Right kidney (tissue), 1 donor: Measurements from ENCODE around the gene BRSK1.

ENCODE experiments used
- DNase-seq: peaks from one replicate; pipeline ENCODE4 v3.0.0-alpha.2; 2016

Gene BRSK1

DNA sequence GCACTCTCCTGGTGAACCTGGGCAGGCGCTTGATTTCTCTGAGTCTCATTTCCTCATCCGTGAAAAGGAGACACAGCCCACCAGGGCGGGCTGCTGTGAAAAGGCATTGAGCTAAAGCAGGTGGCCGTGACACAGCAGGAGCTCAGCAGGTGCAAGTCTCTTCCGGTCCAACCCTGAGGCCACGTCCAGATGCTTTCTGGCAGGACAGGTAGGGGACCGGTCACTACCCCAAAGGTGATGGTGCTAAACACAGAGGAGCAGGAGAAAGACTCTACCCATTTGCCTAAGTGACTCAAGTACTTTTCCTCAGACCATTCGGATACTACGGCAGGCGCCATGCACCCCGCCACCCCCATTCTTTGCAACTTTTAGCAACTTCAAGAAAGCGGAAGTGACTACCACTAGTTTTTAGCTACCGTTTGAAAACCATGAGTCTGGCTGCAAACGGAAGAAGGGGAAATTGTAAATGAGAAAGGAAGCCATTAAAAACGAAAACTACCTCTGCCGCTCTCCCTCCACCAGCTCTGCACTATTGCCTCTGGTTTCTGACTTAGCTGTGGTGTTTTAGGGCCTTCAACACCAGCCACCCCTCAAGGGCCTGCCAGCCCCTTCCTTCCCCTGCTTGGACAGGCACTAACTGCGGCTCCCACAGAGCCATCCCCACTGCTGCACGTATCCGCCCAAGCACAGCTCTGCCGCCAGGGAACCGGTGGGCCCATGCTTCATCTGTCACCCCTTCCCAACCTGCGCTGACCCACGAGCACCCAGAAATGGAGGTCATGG is 29.8 kb upstream of the BRSK1 start:
- DNase-seq: no peak

DNA sequence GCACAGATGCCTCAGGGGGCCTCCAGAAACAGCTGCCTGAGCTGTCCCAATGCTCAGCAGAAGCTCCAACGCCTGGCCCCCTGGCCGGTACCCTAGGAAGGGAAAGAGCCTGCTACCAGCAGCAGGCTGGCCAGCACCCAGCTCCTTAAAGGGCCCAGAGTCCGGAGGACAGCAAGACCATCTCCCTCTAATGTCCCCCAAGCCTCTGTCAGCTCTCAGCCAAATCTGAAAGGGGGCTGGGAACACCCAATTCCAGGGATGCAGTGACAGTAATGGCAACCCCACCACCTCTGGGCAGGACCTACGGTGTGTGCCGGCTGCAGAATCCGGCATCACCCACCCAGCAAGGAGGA is 29.2 kb upstream of the BRSK1 start:
- no peak for DNase-seq

DNA sequence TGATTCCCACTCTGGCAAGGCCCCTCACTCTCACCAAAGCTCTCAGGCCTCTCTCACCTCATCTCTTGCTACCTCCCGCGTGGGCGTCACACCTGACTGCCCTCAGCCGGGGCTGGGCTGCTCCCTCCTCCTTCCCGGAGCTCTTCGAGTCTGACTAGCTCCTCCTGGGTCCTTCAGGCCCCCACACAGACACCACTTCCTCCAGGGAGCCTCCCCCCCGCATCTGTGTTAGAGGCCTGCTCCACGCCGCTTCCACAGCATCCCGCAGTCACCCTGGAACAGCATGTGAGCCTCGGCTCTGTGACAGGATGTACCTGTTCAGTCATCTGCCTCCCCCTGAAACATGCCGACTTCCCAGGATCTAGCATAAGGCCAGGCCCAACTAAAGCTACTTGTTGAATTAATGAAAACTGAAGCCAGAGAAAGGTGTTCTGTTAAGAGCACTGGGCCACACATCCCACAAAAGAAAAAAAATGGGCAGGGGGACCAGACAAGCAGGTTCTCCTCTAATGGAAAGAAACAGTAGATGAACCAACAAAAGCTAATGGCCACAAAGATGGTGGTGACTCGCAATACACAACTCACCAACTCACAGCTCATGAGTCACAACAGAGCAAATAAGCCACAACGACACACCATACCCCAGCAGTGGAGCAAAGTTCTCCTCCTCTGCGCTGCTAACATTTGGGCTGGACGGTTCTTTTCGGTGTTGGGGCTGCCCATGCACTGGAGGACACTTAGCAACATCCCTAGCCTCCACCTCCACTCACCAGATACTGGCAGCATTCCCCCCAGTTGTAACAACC is 28.0 kb upstream of the BRSK1 start:
- DNase-seq: no peak

DNA sequence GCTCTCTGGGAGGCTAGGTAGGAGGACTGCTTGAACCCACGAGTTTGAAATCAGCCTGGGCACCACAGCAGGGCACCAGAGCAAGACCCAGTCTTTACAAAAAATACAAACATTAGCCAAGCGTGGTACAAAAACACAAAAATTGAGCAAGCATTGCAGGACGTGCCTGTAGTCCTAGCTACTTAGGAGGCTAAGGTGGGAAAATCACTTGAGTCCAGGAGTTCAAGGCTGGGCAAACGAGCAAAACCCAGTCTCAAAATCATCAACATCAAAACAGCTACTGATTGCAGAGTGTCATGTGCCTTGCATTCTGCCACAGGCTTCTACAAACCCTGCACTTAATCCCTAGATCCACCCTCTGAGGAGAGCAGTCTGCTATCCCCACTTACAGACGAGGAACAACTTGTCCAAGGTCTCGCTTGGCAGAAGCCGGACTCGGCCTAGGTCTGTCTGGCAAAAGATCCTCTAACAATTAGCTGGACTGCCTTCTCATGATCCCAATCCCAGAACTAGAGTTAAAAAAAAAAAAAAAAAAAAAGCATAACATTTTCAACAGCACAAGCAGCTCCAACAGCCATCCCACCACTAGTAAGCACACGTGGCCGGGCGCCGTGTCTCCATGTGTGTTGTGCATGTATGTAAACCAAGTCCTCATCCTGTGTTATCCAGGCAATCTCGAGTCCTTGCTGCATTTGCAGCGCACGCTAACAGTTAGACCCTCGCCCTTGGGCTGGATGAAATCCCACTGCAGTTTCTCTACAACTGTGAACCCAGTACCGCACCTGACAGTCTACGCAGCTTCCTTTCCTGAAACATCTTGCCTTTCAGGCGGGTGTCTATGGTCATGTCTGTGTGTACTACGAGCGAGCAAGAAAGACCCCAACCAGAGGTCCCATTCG is 27.0 kb upstream of the BRSK1 start:
- DNase-seq: no peak

DNA sequence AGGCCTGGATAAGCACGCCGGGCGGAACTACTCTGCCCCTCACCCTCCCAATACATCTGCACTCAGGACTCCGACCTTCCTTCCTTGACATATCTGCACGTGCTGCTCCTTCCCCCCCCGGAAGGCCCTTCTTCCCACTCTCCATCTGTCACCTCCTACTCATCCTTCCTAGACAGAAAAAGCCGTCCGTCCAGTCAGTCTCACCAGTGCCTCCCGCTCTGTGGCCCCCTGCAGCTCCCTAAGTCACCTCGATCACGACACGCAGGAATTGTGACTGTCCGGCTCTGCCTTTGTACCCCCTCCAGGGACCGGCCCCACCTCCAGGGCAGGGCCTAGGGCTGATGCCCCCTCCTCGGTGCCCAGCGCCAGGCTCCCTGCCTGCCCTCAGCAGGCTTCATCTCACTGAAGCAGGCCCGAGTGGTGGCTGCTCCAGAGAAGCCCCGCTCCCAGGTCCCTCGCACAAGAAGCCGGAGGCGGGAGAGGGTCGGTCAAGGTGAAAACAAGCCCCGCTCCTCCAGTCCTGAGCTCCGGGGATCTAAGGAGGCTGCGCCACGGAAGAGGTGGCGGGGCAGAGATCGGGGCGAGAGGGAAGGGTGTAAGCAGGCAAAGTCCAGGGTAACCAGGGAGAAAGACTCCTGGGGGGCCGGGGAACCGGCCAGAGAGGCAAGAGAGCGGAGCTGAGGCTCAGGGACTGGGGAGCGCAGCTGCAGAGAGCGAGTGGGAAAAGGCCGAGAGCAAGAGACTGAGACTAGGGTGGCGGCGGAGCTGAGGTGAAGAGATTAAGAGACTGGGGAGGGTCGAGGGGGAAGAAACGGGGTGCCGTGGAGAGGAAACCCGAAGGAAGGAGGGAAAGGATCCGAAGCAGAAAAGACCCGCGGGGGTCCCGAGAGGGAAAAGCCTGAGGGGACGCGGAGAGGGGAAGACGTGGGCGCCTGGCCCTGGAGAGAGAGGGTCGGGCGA is 26.1 kb upstream of the BRSK1 start:
- DNase-seq: peak; percentile 50

DNA sequence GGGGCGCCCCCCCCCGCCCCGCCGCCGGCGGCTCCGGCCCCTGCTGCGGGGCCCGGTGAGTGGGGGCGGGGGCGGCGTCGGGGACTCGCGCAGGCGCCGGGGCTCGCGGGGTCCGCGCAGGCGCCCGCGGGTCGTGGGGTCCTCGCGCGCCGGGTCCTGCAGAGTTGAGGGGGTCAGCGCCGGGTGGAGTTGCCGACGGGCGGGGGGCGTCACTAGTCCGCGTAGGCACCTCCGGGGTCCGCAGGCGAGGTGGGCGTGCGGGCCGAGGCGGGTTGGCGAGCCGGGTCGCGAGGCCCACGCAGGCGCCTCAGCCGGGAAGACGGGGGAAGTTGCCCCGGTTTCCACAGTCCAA is 25.3 kb upstream of the BRSK1 start:
- DNase-seq: no peak

DNA sequence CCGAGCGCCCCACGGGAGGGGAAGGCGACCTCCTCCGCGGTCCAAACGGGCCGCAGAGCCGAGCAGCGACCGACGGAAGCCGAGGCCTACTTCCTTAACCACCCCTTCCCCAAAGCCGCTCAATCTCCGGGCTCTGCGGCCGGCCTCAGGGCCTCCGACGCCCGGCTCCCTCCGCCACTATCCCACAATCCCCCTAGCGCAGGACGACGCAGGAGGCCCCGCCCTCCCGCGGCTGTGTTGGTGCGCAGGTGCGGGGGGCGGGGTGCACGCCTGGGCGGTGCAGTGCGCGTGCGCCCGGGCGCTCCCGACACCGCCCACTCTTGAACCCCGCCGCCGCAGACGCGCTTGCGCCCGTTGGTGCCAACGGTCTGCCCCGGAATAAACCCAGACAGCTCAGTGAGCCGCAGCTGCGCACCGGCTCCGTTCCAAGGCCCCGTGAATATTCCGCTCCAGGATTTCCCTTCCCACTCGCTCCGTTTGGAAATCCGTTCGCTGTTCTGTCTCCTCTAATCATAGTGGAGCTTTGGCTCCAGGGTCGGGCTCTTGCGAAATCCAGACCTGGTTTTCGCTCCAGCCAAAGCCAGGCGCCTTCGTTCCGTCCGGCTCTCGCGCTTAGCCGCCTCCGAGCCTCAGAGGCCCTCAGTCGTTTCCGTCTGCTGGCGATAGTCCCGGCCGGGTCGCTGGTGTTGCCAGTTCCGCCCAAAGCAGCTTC is 24.8 kb upstream of the BRSK1 start, which contains the start of gene PPP6R1:
PPP6R1 (minus strand) TSS at position 190 of the 712 bp plus-strand sequence. CDS start 11,914 bp downstream, outside the sequence.
- peak; percentile 98 for DNase-seq

DNA sequence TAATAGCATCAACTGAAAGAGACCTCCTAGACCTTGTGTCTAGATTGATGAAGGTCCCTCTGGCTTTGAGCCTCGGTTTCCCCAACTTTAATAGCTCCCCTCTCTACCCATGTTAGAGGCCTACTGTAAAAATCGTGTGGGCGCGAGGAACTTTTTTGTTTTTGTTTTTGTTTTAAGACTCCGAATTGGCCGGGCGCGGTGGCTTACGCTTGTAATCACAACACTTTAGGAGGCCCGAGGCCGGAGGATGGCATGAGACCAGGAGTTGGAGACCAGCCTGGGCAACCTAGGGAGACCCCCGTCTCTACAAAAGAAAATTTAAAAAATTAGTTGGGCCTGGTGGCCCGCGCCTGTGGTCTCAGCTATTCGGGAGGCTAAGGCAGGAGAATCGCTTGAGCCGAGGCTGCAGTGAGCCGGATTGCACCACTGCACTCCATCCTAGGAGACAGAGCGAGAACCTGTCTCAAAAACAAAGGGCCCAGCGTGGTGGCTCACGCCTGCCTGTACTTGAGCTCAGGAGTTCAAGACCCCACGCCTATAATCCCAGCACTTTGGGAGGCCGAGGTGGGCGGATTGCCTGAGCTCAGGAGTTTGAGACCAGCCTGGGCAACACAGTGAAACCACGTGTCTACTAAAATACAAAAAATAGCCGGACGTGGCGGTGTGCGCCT is 24.1 kb upstream of the BRSK1 start:
- DNase-seq: no peak

DNA sequence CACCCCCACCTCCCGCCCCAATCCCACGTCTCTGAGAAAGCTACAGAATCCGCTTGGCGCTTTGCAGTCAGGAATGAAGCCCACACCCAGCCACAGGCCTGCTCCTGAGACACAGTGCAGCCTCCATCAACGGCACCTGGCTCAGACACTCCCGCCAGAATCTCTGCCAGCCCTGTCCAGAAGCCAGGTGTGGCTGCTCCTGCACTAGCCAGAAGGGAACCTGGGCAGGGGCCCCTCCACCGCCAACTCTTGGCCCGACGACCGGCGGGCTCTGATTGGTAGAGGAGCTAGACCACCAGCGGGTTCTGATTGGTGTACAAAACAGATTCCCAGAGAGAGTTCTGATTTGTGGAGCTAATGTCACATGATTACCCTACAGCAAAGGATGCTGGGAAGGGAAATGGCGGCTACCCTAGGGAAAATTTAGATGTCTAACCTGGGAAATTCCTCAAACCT is 22.1 kb upstream of the BRSK1 start:
- no peak for DNase-seq

DNA sequence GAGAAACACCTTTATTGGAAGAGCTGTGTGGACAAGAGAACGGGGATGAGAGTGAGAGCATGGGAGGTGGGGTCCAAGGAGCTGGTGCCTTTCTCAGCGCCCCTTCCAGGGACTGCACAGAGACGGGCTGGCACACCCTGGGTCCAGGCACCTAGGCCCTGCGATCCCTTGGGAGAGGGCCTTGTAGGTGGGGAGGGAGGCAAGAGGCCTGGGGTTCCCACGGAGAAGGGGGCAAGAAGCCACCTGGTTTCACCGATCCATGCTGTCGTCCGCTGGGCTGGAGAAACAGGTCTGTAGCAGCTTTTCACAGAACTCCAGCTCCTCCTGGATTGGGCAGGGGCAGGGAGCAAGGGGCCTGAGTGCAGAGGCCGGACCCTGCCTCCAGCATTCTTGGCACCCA is 21.4 kb upstream of the BRSK1 start:
- no peak for DNase-seq

DNA sequence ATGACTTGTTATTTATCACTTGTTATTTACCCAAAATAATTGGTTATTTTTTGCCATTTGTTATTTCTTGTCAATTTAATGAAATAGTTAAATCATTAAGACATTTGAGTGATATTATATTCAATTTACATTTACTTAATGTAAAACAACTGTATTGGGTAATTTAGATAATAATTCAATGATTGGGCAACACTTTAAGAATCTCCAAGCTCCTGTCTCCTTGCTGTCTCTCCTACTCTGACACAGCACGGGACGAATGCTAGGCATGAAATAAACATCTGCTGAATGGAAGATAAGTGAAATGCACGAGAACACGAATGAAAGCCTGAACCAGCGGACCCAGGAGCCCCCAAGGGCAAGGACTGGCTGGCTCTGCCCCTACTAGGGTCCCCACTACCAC is 19.3 kb upstream of the BRSK1 start:
- no peak for DNase-seq

DNA sequence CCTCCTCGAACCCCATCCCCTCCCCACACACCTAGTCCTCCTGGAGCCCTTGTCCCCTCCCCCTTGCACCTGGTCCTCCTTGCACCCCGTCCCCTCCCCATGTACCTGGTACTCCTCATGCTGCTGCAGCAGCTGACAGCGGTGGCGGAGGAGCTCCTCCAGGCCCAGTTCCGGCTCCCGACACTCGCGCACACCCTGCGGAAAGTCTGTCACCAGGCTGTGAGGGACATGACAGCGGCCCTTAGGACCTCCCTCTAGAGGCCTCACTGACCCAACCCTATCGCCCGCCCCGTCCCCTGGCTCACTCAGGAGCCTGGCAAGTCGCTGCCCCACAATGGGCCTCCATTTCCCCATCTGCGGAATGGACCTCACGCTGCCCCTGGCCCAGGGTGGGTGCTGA is 18.6 kb upstream of the BRSK1 start:
- no peak for DNase-seq

DNA sequence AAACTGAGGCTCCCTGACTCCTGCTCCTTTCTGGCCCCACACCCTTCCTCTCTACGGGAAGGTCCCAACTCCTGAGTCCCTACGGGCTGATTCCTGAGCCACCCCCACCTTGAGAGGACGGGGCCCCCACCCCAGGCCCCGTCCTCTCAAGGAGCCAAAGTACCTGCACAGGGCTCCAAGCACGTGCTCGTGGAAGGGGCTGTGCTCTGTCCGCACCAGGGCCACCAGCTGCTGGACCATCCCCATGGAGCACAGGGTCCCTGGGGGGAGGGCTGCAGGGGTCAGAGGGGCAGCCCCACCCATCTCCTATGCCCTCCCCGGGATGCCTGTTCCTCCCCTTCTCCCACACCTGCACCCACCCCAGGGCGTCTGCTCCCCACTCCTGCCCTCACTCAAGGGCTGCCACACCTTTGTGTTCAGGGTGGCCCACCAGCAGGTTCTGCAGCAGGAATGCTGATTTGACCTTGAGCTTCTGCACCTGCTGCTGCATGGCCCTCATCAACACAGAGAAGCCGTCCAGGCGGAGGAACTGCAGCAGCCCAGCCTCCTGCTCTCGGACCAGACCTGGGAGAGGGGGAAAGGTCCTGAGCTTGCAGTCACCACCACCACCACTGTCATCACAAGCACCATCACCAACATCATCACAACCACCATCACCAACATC is 17.9 kb upstream of the BRSK1 start:
- DNase-seq: no peak

DNA sequence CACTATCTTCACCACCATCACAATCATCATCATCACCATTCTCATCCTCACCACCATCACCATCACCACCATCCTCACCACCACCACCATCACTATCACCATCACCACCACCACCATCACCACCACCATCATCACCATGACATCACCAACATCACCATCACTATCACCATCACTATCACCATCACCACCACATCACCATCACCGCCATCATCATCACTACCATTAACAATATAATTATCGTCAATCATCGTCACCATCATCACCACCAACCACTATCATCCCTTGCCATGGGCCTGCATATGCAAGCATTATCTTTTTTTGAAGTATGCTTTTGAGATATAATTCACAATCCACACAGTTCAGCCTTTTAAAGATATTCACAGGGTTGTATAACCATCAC is 17.4 kb upstream of the BRSK1 start:
- no peak for DNase-seq

DNA sequence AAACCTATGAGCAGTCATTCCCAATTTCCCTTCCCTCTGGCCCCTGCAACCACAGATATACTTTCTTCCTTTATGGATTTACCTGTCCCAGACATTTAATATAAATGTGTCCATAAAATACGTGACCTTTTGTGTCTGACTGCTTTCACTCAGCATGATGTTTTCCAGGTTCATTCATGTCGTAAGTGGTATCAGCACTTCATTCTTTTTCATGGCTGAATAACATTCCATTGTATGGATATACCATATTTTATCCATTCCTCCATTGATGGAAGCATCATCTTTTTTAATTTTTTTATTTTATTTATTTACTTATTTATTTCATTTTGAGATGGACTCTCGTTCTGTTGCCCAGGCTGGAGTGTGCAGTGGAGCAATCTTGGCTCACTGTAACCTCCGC is 17.0 kb upstream of the BRSK1 start:
- no peak for DNase-seq

DNA sequence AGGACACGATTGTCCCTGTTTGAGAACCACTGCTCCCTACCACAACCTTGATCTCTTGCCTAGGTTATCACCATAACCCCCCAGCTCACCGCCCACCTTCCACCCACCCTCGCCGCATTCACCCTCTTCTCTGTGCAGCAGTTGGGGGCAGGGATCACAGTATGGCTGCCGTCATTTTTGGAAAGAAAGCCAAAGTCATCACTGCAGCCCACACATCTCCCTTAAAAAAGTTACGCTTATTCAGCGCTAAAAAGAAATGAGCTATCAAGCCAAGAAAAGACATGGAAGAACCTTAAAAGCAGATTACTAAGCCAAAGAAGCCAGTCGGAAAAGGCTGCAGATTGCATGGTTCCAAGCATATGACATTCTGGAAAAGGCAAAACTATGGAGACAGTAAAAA is 14.5 kb upstream of the BRSK1 start:
- no peak for DNase-seq

DNA sequence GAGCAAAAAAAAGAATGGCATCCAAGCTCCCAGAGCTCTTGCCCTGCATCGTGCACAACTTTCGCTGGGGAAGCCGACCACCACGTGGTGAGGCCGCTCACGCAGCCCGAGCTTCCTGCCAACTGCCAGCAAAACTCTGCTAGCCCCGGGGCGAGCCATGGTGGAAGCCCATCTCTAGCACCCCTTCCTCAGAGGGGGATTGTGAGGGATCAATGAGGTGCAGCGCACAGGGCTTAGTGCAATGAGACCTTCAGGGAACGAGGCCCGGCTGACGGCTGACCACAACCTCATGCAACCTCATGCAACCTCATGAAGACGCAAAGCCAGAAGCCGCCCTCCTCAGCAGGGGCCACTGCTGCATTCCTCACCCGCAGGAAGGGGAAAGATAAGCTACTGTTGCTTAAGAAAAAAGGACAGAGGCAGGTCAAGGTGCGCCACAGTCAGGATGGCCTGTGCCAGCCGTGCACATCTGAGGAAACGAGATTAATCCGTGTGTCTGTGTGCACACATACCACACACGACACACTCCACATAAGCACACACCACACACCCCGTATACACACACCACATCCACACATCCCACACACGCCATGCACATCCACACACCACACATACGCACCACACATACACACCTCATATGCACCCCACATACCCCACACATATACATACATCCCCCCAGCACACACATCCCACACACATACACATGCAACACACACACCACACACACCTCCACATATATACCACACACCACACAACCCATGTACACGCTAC is 13.4 kb upstream of the BRSK1 start:
- DNase-seq: no peak

DNA sequence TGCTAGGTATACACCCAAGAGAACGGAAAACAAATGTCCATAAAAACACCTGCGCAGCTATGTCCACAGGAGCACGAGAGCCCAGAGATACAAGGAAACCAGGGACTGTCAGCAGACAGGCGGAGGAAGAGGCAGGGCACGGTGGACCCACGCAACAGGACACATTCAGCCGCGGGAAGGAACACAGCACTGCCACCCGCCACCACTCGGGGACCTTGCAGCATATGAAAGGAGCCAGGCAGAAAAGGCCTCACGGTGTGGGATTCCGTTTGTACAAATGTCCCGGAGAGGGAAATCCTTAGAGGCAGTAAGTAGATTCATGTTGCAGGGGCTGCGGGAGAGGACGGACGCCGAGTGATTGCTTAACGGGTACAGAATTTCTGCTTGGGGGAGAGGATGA is 11.7 kb upstream of the BRSK1 start:
- no peak for DNase-seq
